Liver (tissue), 3 donors: Measurements from ENCODE around the gene ANKRD31.

ENCODE experiments used
- EGR1 ChIP-seq, 2 donors: IDR thresholded peaks; 2 replicates each; pipeline ENCODE4 v1.6.1; 2016 to 2018; ENCODE audit warnings: antibody characterized with exemption in 2 of 2, low read depth in 2 of 2
- HNF4G ChIP-seq: IDR thresholded peaks from 2 replicates; pipeline ENCODE4 v1.6.1; 2016; ENCODE audit warnings: antibody characterized with exemption
- RAD21 ChIP-seq, 2 donors: IDR thresholded peaks; 2 replicates each; pipeline ENCODE4 v1.6.1; 2016; ENCODE audit warnings: antibody characterized with exemption in 2 of 2, mild to moderate bottlenecking in 2 of 2
- SP1 ChIP-seq: IDR thresholded peaks from 2 replicates; pipeline ENCODE4 v1.6.1; 2018; ENCODE audit warnings: antibody characterized with exemption, mild to moderate bottlenecking
- TAF1 ChIP-seq: conservative IDR thresholded peaks from 2 replicates; pipeline ENCODE4 v1.6.1; 2016; ENCODE audit warnings: antibody characterized with exemption, mild to moderate bottlenecking
- TF ChIP-seq, protein P1 (sequence below): IDR thresholded peaks from 2 replicates; pipeline ENCODE4 v1.6.1; 2016; ENCODE audit warnings: antibody characterized with exemption
- TF ChIP-seq, protein P2 (sequence below): fragments of 150-350 bp; IDR thresholded peaks from 2 replicates; pipeline ENCODE4 v1.5.1; 2017; ENCODE audit warnings: improper control_type of control experiment, low read depth, low read length; ENCODE audit not compliant: missing input control
- TF ChIP-seq, protein P3 (sequence below): IDR thresholded peaks from 2 replicates; pipeline ENCODE4 v1.6.1; 2016; ENCODE audit warnings: antibody characterized with exemption
- TF ChIP-seq, protein P4 (sequence below): IDR thresholded peaks from 2 replicates; pipeline ENCODE4 v1.6.1; 2016; ENCODE audit warnings: antibody characterized with exemption, mild to moderate bottlenecking
- TF ChIP-seq, protein P5 (sequence below): IDR thresholded peaks from 2 replicates; pipeline ENCODE4 v1.6.1; 2016; ENCODE audit warnings: antibody characterized with exemption
- donor health status: healthy.
- donor health status: healthy.

DNA sequence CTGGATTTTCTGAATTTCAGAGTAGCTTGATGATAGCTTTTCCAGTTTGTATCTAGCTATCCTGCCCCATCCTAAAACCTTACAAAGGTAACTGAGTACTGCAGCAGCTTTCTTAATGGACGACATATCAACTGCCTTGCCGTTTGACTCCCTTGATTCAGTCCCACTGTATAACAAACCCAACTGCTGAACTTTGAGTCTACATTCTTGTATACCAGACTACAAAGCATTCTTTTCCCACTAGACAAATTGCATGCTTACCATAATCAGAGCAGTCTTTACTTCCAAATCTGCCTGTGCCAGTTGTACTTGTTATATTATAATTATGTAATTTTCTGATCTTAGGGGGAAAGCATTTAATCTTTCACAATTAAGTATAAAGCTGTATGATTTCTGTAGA, 47.3 kb downstream of the ANKRD31 start:
- TF ChIP-seq, protein P1, sequence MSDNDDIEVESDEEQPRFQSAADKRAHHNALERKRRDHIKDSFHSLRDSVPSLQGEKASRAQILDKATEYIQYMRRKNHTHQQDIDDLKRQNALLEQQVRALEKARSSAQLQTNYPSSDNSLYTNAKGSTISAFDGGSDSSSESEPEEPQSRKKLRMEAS, result no peak
- TF ChIP-seq, protein P2, sequence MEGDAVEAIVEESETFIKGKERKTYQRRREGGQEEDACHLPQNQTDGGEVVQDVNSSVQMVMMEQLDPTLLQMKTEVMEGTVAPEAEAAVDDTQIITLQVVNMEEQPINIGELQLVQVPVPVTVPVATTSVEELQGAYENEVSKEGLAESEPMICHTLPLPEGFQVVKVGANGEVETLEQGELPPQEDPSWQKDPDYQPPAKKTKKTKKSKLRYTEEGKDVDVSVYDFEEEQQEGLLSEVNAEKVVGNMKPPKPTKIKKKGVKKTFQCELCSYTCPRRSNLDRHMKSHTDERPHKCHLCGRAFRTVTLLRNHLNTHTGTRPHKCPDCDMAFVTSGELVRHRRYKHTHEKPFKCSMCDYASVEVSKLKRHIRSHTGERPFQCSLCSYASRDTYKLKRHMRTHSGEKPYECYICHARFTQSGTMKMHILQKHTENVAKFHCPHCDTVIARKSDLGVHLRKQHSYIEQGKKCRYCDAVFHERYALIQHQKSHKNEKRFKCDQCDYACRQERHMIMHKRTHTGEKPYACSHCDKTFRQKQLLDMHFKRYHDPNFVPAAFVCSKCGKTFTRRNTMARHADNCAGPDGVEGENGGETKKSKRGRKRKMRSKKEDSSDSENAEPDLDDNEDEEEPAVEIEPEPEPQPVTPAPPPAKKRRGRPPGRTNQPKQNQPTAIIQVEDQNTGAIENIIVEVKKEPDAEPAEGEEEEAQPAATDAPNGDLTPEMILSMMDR, result no peak
- TF ChIP-seq, protein P3, sequence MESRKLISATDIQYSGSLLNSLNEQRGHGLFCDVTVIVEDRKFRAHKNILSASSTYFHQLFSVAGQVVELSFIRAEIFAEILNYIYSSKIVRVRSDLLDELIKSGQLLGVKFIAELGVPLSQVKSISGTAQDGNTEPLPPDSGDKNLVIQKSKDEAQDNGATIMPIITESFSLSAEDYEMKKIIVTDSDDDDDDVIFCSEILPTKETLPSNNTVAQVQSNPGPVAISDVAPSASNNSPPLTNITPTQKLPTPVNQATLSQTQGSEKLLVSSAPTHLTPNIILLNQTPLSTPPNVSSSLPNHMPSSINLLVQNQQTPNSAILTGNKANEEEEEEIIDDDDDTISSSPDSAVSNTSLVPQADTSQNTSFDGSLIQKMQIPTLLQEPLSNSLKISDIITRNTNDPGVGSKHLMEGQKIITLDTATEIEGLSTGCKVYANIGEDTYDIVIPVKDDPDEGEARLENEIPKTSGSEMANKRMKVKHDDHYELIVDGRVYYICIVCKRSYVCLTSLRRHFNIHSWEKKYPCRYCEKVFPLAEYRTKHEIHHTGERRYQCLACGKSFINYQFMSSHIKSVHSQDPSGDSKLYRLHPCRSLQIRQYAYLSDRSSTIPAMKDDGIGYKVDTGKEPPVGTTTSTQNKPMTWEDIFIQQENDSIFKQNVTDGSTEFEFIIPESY, result no peak
- TF ChIP-seq TAF1 (no peak), SP1 (no peak), RAD21 (IDR thresholded peaks at IDR 0.05) (no peak), EGR1 (IDR thresholded peaks at IDR 0.05; ENCODE audit: low read depth in 2 of 2) (no peak), HNF4G (no peak)
- TF ChIP-seq, protein P4, sequence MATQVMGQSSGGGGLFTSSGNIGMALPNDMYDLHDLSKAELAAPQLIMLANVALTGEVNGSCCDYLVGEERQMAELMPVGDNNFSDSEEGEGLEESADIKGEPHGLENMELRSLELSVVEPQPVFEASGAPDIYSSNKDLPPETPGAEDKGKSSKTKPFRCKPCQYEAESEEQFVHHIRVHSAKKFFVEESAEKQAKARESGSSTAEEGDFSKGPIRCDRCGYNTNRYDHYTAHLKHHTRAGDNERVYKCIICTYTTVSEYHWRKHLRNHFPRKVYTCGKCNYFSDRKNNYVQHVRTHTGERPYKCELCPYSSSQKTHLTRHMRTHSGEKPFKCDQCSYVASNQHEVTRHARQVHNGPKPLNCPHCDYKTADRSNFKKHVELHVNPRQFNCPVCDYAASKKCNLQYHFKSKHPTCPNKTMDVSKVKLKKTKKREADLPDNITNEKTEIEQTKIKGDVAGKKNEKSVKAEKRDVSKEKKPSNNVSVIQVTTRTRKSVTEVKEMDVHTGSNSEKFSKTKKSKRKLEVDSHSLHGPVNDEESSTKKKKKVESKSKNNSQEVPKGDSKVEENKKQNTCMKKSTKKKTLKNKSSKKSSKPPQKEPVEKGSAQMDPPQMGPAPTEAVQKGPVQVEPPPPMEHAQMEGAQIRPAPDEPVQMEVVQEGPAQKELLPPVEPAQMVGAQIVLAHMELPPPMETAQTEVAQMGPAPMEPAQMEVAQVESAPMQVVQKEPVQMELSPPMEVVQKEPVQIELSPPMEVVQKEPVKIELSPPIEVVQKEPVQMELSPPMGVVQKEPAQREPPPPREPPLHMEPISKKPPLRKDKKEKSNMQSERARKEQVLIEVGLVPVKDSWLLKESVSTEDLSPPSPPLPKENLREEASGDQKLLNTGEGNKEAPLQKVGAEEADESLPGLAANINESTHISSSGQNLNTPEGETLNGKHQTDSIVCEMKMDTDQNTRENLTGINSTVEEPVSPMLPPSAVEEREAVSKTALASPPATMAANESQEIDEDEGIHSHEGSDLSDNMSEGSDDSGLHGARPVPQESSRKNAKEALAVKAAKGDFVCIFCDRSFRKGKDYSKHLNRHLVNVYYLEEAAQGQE, result no peak
- TF ChIP-seq, protein P5, sequence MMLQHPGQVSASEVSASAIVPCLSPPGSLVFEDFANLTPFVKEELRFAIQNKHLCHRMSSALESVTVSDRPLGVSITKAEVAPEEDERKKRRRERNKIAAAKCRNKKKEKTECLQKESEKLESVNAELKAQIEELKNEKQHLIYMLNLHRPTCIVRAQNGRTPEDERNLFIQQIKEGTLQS, result no peak
